ENCODE data around the gene NUDT22.

The NUDT22 gene

DNA sequence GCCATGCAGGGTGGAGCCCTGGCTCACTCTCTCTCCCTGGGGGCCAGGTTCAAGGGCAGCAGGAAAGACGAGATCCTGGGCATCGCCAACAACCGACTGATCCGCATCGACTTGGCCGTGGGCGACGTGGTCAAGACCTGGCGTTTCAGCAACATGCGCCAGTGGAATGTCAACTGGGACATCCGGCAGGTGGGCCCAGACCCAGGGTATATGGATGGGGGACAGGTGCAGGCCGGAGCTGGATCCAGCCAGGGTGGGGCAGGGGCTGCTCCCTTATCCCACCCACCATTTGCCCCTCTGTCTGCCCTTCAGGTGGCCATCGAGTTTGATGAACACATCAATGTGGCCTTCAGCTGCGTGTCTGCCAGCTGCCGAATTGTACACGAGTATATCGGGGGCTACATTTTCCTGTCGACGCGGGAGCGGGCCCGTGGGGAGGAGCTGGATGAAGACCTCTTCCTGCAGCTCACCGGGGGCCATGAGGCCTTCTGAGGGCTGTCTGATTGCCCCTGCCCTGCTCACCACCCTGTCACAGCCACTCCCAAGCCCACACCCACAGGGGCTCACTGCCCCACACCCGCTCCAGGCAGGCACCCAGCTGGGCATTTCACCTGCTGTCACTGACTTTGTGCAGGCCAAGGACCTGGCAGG, 2.9 kb upstream of the NUDT22 start:
- no peak overlapping the region for H3K23ac ChIP-seq (ENCODE audit: low read length)
- no peak overlapping the region for H3K9ac ChIP-seq (ENCODE audit: low read length)
- H3K14ac ChIP-seq (ENCODE audit: low read length), result no peak overlapping the region
- peaks cover 5% of the 10 kb centered on the region for H3K9me3 ChIP-seq (ENCODE audit: insufficient read depth, low read depth, low read length)
- no peak overlapping the region for H4K8ac ChIP-seq (ENCODE audit: low read depth, low read length)
- H3K4me2 ChIP-seq (ENCODE audit: low read length), result no peak overlapping the region
- no peak overlapping the region for H4K12ac ChIP-seq (ENCODE audit: low read depth, low read length)
- no peak overlapping the region for H2AFZ ChIP-seq (ENCODE audit: insufficient read depth, low read length, poor library complexity)
- no peak overlapping the region for H3K4ac ChIP-seq (ENCODE audit: low read depth, low read length)
- no peak overlapping the region for H2BK12ac ChIP-seq (ENCODE audit: low read length)
- peaks cover 15 to 20% of the 10 kb centered on the region in 2 experiments for H3K4me1 ChIP-seq (ENCODE audit: control insufficient read depth in 1 of 2, insufficient read depth in 2 of 2, low read length in 2 of 2)
- no peak overlapping the region for H3K4me3 ChIP-seq (ENCODE audit: low read depth, low read length)
- no CpG with 5 or more reads among the region's 24 CpGs for whole genome bisulfite sequencing (ENCODE audit: extremely low coverage, insufficient coverage, insufficient read length)
- peaks cover 15% of the 10 kb centered on the region for H3K79me1 ChIP-seq (ENCODE audit: low read length)
- H2BK120ac ChIP-seq (ENCODE audit: insufficient read depth, low read length, poor library complexity), result no peak overlapping the region
- no peak overlapping the region for H3K27ac ChIP-seq (ENCODE audit: low read depth, low read length)
- peaks cover 12% of the 10 kb centered on the region for H3K79me2 ChIP-seq (ENCODE audit: control insufficient read depth, insufficient read depth, low read length, poor library complexity)
- peaks cover 33 to 36% of the 10 kb centered on the region in 2 experiments for H3K36me3 ChIP-seq (ENCODE audit: control insufficient read depth in 1 of 2, insufficient read depth in 2 of 2, low read length in 2 of 2)
- H2AK5ac ChIP-seq (ENCODE audit: low read length), result no peak overlapping the region
- DNase-seq, result no peak
- H3K18ac ChIP-seq (ENCODE audit: low read length), result no peak overlapping the region
- H3K27me3 ChIP-seq (ENCODE audit: insufficient read depth, low read length), result no peaks in the 10 kb centered on the region
- H2BK5ac ChIP-seq (ENCODE audit: low read depth, low read length, poor library complexity), result no peak overlapping the region
- H4K91ac ChIP-seq (ENCODE audit: low read depth, low read length), result no peak overlapping the region

DNA sequence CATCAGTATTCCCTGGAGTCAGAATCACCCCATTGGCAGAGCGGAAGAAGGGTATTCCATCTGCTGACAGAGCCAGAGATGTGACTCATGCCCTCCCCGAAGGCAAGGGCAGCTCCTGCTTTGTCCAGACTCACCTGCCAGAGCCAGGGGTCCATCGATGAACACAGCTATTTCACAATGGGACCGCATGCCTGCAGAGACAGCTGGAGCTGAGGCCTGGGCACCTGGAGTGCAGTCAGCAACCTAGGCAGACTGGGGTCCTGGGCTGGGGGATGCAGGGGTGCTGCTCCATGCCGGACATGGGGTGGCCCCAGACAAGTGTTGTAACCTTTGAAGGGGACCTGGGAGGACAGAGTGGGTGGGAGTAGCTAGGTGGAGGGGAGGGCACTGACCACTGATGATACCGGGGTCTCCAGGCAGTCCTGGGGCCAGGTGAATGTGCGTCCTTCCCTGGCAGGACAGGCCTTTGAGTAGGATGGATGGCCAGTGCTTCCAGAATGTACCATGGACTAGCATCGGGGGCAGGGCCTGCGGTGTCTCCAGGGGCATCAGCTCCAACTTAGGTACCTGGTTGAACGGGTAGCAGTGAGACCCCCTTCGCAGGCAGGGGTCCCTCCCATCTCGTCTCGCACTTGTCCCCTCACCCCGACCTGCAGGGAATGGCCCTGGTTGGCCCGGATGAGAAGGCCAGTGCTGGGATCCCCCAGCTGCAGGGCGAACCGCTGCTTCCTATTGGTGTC, 1.8 kb upstream of the NUDT22 start:
- no peak overlapping the region for H3K14ac ChIP-seq (ENCODE audit: low read length)
- H4K8ac ChIP-seq (ENCODE audit: low read depth, low read length), result no peak overlapping the region
- no peak overlapping the region for H3K18ac ChIP-seq (ENCODE audit: low read length)
- peak overlapping the region; percentile 13 for H4K12ac ChIP-seq (ENCODE audit: low read depth, low read length)
- peaks cover 12% of the 10 kb centered on the region for H3K79me2 ChIP-seq (ENCODE audit: control insufficient read depth, insufficient read depth, low read length, poor library complexity)
- no peak overlapping the region for H3K9ac ChIP-seq (ENCODE audit: low read length)
- no peak overlapping the region for H2BK120ac ChIP-seq (ENCODE audit: insufficient read depth, low read length, poor library complexity)
- H3K9me3 ChIP-seq (ENCODE audit: insufficient read depth, low read depth, low read length), result peaks cover 5% of the 10 kb centered on the region
- no CpG with 5 or more reads among the region's 17 CpGs for WGBS (ENCODE audit: extremely low coverage, insufficient coverage, insufficient read length)
- H2AK5ac ChIP-seq (ENCODE audit: low read length), result no peak overlapping the region
- H3K79me1 ChIP-seq (ENCODE audit: low read length), result peaks cover 15% of the 10 kb centered on the region
- H3K4ac ChIP-seq (ENCODE audit: low read depth, low read length), result no peak overlapping the region
- DNase-seq, result peak in 1 of 2 donors; percentile 43
- H3K27ac ChIP-seq (ENCODE audit: low read depth, low read length), result no peak overlapping the region
- no peak overlapping the region for H2BK12ac ChIP-seq (ENCODE audit: low read length)
- no peak overlapping the region for H3K4me2 ChIP-seq (ENCODE audit: low read length)
- peaks cover 31 to 33% of the 10 kb centered on the region in 2 experiments for H3K36me3 ChIP-seq (ENCODE audit: control insufficient read depth in 1 of 2, insufficient read depth in 2 of 2, low read length in 2 of 2)
- H3K4me3 ChIP-seq (ENCODE audit: low read depth, low read length), result no peak overlapping the region
- no peak overlapping the region for H4K91ac ChIP-seq (ENCODE audit: low read depth, low read length)
- peaks cover 15 to 20% of the 10 kb centered on the region in 2 experiments for H3K4me1 ChIP-seq (ENCODE audit: control insufficient read depth in 1 of 2, insufficient read depth in 2 of 2, low read length in 2 of 2)
- H2AFZ ChIP-seq (ENCODE audit: insufficient read depth, low read length, poor library complexity), result no peak overlapping the region
- H3K27me3 ChIP-seq (ENCODE audit: insufficient read depth, low read length), result no peaks in the 10 kb centered on the region
- H2BK5ac ChIP-seq (ENCODE audit: low read depth, low read length, poor library complexity), result no peak overlapping the region
- H3K23ac ChIP-seq (ENCODE audit: low read length), result no peak overlapping the region

DNA sequence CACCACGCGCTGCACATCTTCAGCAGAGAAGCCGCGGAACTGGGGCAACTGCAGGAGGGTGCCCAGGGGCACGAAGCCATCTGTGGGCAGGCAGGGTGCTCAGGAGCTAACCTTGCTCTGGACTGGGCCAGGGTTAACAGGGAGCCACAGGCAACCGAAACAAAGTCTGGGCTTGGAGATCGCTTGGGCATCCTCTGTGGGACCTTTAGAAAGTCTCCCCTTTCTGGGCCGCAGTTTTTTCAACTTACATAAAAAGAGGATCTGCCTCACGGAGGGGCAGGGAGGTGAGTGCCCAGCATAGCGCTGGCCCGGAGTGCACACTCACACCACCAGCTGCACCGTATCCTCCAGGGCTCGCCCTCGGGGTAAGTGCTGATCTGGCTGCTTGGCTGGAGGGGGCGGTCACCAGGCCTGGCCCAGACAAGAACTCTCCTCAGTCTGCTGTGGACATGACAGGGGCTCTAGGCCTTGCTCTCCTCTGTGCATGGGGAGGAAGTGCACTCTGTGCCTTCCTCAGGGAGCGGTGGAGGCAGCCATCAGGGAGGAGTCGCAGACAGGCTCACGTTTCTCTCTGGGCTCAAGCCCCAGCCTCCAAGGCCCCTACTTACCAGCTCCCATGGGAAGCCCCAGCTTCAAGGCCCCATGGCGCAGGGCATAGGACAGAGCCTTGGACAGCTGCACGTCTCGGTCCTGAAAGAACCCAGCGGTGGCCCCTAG, 1.0 kb upstream of the NUDT22 start:
- no CpG with 5 or more reads among the region's 22 CpGs for WGBS (ENCODE audit: extremely low coverage, insufficient coverage, insufficient read length)
- H2AK5ac ChIP-seq (ENCODE audit: low read length), result peak overlapping the region; percentile 93

DNA sequence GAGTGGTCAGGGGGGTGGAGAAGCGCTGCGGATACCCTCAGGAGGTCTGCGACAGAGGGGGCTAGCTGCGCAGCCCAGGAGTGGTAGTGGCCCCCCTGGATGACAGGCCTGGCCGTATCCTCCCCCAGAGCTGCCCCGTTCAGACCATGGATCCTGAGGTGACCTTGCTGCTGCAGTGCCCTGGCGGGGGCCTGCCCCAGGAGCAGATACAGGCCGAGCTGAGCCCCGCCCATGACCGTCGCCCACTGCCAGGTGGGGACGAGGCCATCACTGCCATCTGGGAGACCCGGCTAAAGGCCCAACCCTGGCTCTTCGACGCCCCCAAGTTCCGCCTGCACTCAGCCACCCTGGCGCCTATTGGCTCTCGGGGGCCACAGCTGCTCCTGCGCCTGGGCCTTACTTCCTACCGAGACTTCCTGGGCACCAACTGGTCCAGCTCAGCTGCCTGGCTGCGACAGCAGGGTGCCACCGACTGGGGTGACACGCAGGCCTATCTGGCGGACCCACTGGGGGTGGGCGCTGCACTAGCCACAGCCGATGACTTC, 505 bp downstream of the NUDT22 start:
- H2BK120ac ChIP-seq (ENCODE audit: insufficient read depth, low read length, poor library complexity), result peak overlapping the region; percentile 70
- peaks cover 15 to 16% of the 10 kb centered on the region in 2 experiments for H3K36me3 ChIP-seq (ENCODE audit: control insufficient read depth in 1 of 2, insufficient read depth in 2 of 2, low read length in 2 of 2)
- peaks cover 5% of the 10 kb centered on the region for H3K9me3 ChIP-seq (ENCODE audit: insufficient read depth, low read depth, low read length)
- peak overlapping the region; percentile 79 for H4K12ac ChIP-seq (ENCODE audit: low read depth, low read length)
- H3K4me1 ChIP-seq (ENCODE audit: control insufficient read depth in 1 of 2, insufficient read depth in 2 of 2, low read length in 2 of 2), result peaks cover 18 to 24% of the 10 kb centered on the region in 2 experiments
- peak overlapping the region; percentile 68 for H2AFZ ChIP-seq (ENCODE audit: insufficient read depth, low read length, poor library complexity)
- peaks cover 16% of the 10 kb centered on the region for H3K79me2 ChIP-seq (ENCODE audit: control insufficient read depth, insufficient read depth, low read length, poor library complexity)
- peak in 1 of 2 donors; percentile 24 for DNase-seq
- peaks cover 20% of the 10 kb centered on the region for H3K79me1 ChIP-seq (ENCODE audit: low read length)
- peak overlapping the region; percentile 58 for H2BK5ac ChIP-seq (ENCODE audit: low read depth, low read length, poor library complexity)
- H3K9ac ChIP-seq (ENCODE audit: low read length), result peak overlapping the region; percentile 87
- peak overlapping the region; percentile 76 for H3K18ac ChIP-seq (ENCODE audit: low read length)
- peak overlapping the region; percentile 80 for H2AK5ac ChIP-seq (ENCODE audit: low read length)
- H4K8ac ChIP-seq (ENCODE audit: low read depth, low read length), result peak overlapping the region; percentile 94
- peak overlapping the region; percentile 90 for H4K91ac ChIP-seq (ENCODE audit: low read depth, low read length)
- H2BK12ac ChIP-seq (ENCODE audit: low read length), result no peak overlapping the region
- H3K4me2 ChIP-seq (ENCODE audit: low read length), result peak overlapping the region; percentile 95
- H3K4me3 ChIP-seq (ENCODE audit: low read depth, low read length), result peak overlapping the region; percentile 78
- no peak overlapping the region for H3K27ac ChIP-seq (ENCODE audit: low read depth, low read length)
- WGBS (ENCODE audit: extremely low coverage, insufficient coverage, insufficient read length), result no CpG with 5 or more reads among the region's 26 CpGs
- H3K27me3 ChIP-seq (ENCODE audit: insufficient read depth, low read length), result no peaks in the 10 kb centered on the region
- H3K4ac ChIP-seq (ENCODE audit: low read depth, low read length), result peak overlapping the region; percentile 63
- peak overlapping the region; percentile 90 for H3K14ac ChIP-seq (ENCODE audit: low read length)
- no peak overlapping the region for H3K23ac ChIP-seq (ENCODE audit: low read length)

More for the DNA sequence above, 1.0 kb upstream of the NUDT22 start:
- Histone ChIP-seq H3K4me1 (ENCODE audit: control insufficient read depth in 1 of 2, insufficient read depth in 2 of 2, low read length in 2 of 2) (peaks cover 15 to 24% of the 10 kb centered on the region in 2 experiments), H3K79me1 (ENCODE audit: low read length) (peaks cover 15% of the 10 kb centered on the region), H3K18ac (ENCODE audit: low read length) (peak overlapping the region; percentile 97), H3K9me3 (ENCODE audit: insufficient read depth, low read depth, low read length) (peaks cover 5% of the 10 kb centered on the region), H2BK12ac (ENCODE audit: low read length) (peak overlapping the region; percentile 42), H3K4me3 (ENCODE audit: low read depth, low read length) (peak overlapping the region; percentile 83), H2BK120ac (ENCODE audit: insufficient read depth, low read length, poor library complexity) (peak overlapping the region; percentile 57), H3K27me3 (ENCODE audit: insufficient read depth, low read length) (no peaks in the 10 kb centered on the region), H3K36me3 (ENCODE audit: control insufficient read depth in 1 of 2, insufficient read depth in 2 of 2, low read length in 2 of 2) (peaks cover 25 to 27% of the 10 kb centered on the region in 2 experiments), H3K4ac (ENCODE audit: low read depth, low read length) (peak overlapping the region; percentile 74), H4K8ac (ENCODE audit: low read depth, low read length) (peak overlapping the region; percentile 90), H2AFZ (ENCODE audit: insufficient read depth, low read length, poor library complexity) (peak overlapping the region; percentile 11), H3K4me2 (ENCODE audit: low read length) (peak overlapping the region; percentile 95), H4K12ac (ENCODE audit: low read depth, low read length) (peak overlapping the region; percentile 94), H3K79me2 (ENCODE audit: control insufficient read depth, insufficient read depth, low read length, poor library complexity) (peaks cover 12% of the 10 kb centered on the region), H3K23ac (ENCODE audit: low read length) (no peak overlapping the region), H2BK5ac (ENCODE audit: low read depth, low read length, poor library complexity) (peak overlapping the region; percentile 51), H3K14ac (ENCODE audit: low read length) (peak overlapping the region; percentile 92), H3K9ac (ENCODE audit: low read length) (no peak overlapping the region), H3K27ac (ENCODE audit: low read depth, low read length) (no peak overlapping the region), H4K91ac (ENCODE audit: low read depth, low read length) (peak overlapping the region; percentile 94)
- peak; percentile 52 to 68 for DNase-seq

Data from trophoblast cell (in vitro differentiated cells and primary cell).